GM21529 (cell line): Measurements from ENCODE around the gene ZNF274.
"Not testable (repeated sequence)": the region's sequence is repeated elsewhere in the genome, so short reads cannot be mapped to it uniquely, and the experiment has no call there.

Experiments
- ATAC-seq: cut with Tn5 transposase; IDR thresholded peaks from one replicate; pipeline ENCODE4 v1.9.1; 2021; ENCODE audit not compliant: unreplicated experiment

Gene ZNF274

DNA sequence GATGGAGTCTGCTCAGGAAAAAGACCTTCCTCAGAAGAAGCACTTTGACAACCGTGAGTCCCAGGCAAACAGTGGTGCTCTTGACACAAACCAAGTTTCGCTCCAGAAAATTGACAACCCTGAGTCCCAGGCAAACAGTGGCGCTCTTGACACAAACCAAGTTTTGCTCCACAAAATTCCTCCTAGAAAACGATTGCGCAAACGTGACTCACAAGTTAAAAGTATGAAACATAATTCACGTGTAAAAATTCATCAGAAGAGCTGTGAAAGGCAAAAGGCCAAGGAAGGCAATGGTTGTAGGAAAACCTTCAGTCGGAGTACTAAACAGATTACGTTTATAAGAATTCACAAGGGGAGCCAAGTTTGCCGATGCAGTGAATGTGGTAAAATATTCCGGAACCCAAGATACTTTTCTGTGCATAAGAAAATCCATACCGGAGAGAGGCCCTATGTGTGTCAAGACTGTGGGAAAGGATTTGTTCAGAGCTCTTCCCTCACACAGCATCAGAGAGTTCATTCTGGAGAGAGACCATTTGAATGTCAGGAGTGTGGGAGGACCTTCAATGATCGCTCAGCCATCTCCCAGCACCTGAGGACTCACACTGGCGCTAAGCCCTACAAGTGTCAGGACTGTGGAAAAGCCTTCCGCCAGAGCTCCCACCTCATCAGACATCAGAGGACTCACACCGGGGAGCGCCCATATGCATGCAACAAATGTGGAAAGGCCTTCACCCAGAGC is 29.6 kb downstream of the ZNF274 start:
- ATAC-seq, result no peak

DNA sequence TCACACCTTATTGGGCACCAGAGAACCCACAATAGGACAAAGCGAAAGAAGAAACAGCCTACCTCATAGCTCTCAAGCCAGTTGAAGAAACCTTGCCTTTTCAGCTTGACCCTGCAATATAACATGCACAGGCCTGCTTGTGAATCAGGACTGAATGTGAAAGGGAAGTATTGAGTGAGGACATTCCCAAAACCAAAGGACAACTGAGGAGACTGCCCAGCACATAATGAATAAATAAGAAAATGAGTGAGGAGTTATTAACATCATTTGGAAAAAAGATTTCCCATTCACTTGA is 30.2 kb downstream of the ZNF274 start:
- no peak for ATAC-seq

DNA sequence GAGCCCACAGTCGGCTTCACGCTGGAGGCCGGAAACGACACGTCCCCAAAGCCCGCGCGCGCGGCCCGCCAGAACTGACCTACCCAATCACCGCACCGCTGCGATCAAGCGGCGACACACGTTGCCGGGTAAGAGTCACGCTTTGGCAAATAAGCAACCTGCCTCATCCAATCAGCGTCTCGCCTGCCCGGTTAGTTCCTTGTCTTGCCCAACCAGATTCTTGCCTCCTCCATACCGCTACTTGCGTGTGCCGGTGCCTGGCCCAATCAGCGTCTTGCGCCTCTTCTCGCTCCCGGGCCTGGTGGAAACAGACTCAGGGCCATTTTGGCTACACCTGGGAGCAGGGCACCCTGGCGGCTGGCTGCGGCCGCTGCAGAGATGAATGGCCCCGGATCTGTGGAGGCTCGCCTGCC is 34.2 kb downstream of the ZNF274 start:
- no peak for ATAC-seq

DNA sequence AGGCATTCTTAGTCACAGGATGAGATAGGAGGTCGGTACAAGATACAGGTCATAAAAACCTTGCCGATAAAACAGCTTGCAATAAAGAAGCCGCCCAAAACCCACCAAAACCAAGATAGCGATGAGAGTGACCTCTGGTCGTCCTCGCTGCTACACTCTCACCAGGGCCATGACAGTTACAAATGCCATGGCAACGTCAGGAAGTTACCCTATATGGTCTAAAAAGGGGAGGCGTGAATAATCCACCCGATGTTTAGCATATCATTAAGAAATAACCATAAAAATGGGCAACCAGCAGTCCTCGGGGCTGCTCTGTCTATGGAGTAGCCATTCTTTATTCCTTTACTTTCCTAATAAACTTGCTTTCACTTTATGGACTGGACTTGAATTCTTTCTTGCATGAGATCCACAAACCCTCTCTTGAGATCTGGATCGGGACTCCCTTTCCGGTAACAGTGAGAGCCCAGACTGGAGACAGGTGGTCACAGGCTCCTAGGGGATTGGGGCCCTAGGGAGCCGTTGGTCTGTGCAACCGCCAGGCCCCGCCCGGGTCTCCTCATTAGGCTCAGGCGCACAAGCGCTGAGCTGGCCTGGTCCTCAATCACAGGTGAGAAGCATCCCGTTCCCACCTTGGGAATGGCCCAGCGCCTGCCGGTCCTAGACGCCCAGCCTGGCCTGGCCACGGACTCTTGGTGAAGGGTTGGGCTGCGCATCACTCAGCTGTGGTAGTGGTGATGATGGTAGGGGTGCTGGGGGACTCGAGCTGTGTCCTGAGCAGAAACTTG is 34.9 kb downstream of the ZNF274 start:
- no peak for ATAC-seq

DNA sequence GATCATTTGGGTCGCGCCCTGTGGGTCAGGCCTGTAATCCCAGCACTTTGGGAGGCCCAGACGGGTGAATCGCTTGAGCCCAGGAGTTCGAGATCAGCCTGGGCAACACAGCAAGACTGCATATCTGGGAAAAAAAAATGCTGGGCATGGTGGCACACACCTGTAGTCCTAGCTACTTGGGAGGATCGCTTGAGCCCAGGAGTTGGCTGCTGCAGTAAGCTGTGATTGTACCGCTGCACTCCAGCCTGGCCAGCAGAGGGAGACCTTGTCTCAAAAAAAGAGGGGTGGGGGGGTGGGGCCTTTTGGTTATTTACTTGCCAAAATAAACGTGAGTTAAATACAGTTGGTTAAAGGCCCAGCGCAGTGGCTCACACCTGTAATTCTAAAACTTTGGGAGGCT is 36.0 kb downstream of the ZNF274 start:
- ATAC-seq, result no peak

DNA sequence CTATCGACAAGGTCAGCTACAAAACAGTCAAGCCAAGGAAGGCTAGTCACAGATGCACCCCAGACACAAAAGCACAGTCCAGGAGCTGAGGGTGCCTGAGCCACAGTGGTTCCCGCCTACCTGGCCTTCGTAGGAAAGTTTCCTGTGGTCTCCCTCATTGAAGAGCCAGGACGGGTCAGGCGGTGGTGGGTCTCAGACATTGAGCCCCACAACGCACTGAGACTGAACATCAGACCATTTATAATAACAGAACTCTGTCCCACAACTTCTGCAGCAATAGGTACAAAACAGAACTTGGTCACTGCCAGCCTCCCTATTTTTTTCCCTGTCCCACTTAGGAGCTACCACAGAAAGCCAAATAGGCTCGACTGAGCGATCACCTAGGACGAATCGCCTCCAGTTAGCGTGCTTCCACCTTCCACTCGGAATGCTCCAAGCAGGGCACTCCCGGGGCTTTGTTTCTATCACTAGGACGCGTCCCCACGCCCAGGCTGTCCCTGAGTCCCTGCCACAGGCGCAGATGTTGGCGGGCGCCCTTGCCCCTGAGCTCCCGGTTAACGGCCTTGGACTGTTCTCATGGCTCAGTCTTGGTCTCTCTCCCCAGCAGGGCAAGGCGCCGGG is 45.2 kb downstream of the ZNF274 start:
- ATAC-seq, result no peak

DNA sequence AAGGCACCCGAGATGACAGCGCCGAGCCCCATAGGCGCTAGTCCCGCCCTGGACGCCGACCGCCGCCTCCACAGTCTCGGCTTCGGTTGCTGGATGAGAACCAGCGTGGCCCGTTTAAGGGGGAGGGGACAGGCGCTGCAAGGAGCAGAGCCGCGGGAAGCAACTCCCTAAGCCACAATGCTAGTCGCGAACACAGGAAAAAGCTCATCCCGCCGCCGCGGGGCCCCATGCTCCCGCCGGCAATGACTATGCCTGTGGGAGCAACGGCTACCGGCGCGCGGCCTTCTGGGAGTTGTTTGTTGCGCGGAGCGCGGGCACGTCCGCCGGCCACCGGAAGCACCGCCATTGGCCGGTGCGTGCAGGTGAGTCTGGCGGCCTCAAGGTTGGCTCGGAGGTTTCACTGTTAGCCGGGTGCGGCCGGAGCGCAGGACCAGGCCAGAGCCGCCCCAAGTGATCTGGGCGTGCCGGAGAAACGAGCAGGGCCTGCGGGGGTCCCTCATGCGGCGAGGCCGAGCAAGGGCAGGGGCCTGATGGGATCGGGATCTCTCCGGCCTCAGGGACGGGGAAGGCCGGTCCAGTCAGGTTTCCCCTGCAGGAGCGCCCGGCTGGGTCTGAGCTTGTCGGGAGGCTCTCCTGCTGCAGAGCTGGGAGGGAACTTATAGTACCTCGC is 45.9 kb downstream of the ZNF274 start, which contains the start of gene ZNF544:
TSS of gene ZNF544 (plus strand) at position 330 of the 670 bp plus-strand sequence. CDS start 15,110 bp downstream, outside the sequence.
- peak; percentile 89 for ATAC-seq

DNA sequence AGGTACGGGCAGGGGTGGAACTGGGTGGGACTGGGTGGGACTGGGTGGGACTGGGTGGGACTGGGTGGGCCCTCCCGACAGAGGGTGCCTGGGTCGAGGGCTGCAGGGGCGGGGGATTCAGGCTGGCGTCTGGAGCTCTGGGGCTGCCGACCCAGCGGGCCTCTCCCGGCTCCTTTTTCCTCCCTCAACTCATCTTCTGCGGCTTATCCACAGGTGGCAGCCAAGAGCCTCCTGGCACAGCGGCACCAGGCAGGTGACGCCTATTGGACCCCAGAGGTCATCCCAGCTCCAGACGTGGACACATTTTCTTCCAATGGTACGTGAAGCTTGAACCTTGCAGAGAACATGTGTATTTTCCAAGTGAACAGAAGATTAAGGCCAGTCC is 46.4 kb downstream of the ZNF274 start:
- ATAC-seq, result no peak

DNA sequence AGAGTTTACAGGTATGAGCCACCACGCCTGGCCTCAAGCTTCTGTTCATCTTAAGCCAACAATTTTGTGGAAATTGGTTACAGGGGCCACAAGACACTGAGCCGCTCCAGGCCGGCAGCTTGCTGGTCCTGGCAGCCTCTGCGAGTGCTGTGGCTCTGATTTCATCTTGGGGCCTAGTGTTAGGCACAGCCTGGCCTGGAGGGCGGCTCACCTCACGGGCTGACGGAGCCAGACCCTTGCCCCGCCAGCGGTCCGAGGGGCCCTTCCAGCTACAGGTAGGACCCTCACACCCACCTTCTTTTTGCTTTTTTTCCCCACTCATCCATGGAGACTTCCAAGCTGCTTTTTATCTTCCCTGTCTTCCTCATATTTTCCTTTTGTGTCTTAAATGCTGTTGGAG is 54.5 kb downstream of the ZNF274 start:
- ATAC-seq, result no peak

DNA sequence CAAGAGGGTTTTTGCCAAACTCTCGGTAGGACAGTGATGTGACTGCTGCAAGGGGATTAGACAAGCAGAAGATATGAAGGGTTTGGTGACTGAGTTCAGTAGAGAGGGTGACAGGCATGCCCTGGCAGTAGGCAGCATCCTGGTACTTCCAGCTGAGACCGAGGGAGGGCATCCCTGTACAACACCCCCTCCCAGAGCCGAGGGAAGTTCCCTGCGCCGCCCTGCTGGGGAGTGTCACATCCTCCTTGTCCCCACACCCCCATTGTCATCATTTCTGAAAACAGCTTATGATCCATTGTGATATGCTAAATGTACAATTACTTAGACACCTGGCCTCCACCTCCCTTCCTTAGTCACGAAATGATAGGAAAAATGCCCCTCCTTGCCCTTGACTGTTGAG is 60.5 kb downstream of the ZNF274 start:
- no peak for ATAC-seq

DNA sequence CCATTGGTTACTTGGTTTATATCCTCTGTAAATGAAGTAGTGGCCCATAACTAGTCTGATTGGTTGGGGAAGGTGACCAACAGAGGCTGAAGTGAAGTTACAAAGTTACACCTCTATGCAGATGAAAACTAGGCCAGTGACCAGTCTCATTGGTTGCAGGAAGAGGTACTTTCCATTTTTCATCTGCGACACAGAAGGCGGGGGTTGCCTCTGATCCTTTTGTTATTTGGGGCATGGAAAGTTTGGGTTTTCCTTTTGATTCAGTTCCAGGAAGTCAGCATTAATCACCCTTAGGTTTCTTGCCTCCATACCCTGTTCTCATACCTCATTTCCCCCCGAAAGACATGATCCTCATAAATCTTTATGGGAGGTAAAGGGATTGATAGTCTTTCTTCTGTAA is 66.0 kb downstream of the ZNF274 start:
- no peak for ATAC-seq

DNA sequence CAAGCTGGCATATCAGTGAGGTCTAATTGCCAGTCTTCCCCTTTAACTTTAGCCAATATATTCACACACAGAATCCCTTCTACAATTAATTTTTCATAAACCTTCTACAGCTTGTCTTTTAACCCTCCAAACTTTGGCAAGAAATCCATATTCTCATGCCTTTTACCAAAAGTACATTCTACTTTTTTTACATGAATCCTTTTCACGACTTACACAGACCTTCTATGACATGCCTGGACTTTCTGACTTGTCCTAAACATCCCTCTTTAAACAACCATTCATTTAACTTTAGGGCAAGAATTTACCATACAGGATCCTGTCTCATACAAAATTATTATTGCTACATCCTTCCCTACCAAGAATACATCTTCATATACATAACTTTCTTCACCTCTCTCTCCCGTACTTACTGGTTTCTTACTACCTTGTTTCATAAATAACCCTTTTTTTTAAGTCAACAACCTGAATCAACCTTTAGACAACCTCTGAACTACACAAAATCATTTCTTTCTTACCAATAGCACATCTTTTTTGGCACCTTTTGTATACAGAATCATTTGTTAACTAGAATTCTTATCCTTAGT is 69.3 kb downstream of the ZNF274 start:
- no peak for ATAC-seq

DNA sequence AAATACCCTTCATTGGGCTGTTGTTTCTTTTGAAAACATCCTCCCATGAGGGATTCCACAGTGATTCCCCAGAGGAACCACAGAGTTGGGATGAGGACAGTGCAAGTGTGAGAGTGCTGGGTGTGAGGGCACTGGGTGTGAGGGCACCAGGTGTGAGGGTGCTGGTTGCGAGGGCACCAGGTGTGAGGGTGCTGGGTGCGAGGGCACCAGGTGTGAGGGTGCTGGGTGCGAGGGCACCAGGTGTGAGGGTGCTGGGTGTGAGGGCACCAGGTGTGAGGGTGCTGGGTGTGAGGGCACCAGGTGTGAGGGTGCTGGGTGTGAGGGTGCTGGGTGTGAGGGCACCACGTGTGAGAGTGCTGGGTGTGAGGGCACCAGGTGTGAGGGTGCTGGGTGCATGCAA is 75.4 kb downstream of the ZNF274 start:
- not testable (repeated sequence) for ATAC-seq

DNA sequence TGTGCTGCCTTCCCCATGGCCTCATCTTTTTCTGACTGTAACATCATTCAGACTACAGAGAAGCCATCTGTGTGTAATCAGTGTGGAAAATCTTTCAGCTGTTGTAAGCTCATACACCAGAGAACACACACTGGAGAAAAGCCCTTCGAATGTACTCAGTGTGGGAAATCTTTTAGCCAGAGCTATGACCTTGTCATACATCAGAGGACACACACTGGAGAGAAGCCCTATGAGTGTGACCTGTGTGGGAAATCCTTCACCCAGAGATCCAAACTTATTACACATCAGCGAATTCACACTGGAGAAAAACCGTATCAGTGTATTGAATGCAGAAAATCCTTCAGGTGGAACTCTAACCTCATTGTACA is 78.7 kb downstream of the ZNF274 start:
- ATAC-seq, result no peak

DNA sequence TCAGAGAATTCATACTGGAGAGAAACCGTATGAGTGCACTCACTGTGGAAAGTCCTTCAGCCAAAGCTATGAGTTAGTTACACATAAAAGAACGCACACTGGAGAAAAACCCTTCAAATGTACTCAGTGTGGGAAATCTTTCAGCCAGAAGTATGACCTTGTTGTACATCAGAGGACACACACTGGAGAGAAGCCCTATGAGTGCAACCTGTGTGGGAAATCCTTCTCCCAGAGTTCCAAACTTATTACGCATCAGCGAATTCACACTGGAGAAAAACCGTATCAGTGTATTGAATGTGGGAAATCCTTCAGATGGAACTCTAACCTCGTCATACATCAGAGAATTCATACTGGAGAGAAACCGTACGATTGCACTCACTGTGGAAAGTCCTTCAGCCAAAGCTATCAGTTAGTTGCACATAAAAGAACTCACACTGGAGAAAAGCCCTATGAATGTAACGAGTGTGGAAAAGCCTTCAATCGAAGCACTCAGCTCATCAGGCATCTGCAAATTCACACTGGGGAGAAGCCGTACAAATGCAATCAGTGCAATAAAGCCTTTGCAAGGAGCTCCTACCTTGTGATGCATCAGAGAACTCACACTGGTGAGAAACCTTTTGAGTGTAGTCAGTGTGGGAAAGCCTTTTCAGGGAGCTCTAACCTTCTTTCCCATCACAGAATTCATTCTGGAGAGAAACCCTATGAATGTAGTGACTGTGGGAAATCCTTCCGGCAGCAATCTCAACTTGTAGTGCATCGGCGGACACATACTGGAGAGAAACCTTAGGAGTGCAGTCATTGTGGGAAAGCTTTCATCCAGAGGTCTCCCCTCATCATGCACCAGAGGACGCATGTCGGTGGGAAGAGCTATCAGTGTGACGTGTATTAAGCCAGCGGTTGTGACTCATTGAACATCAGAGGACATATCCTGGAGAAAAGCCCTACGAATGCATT is 79.4 kb downstream of the ZNF274 start:
- no peak for ATAC-seq

DNA sequence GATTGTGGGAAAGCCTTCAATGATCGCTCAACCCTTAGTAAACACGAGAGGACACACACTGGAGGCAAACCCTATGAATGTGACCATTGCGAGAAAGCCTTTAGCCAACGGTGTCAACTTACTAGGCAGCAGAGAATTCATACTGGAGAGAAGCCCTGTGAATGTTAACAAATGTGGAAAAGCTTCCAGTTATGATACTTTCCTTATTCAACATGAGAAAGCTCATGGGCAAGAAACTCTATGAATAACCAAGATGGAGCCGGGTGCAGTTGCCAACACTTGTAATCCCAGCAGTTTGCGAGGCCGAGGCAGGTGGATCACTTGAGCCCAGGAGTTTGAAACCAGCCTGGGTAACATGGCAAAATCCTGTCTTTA is 80.0 kb downstream of the ZNF274 start:
- no peak for ATAC-seq
